Hepatocyte (in vitro differentiated cells): ENCODE results near the gene ARPIN. TPM values are rescaled to one million over a fixed set of nuclear protein-coding genes. Genes with fewer than 3 reads are reported as not detected.

ENCODE experiments used
- DNase-seq: peaks from one replicate; pipeline ENCODE4 v3.0.0-alpha.2; 2016; ENCODE audit warnings: low spot score
- H2AFZ ChIP-seq: fragments of 200-600 bp; sonication (generic); 2 replicates; pipeline ENCODE4 v1.6.0; 2016; ENCODE audit warnings: antibody characterized with exemption, mild to moderate bottlenecking
- H3K27ac ChIP-seq: fragments of 200-600 bp; sonication (generic); 2 replicates; pipeline ENCODE4 v1.5.1; 2016; ENCODE audit warnings: mild to moderate bottlenecking
- H3K27me3 ChIP-seq: fragments of 200-600 bp; sonication (generic); 2 replicates; pipeline ENCODE4 v1.6.1; 2016
- H3K36me3 ChIP-seq: fragments of 200-600 bp; sonication (generic); replicated peaks from 2 replicates; pipeline ENCODE4 v1.5.1; 2016; ENCODE audit warnings: low read depth; ENCODE audit not compliant: insufficient read depth
- H3K4me1 ChIP-seq: fragments of 200-600 bp; sonication (generic); 2 replicates; pipeline ENCODE4 v1.5.1; 2016; ENCODE audit warnings: mild to moderate bottlenecking, moderate library complexity; ENCODE audit not compliant: insufficient read depth
- H3K4me2 ChIP-seq: fragments of 200-600 bp; sonication (generic); 2 replicates; pipeline ENCODE4 v1.6.0; 2016
- H3K4me3 ChIP-seq: fragments of 200-600 bp; sonication (generic); 2 replicates; pipeline ENCODE4 v1.5.1; 2016; ENCODE audit warnings: mild to moderate bottlenecking
- H3K79me2 ChIP-seq: fragments of 200-600 bp; sonication (generic); 2 replicates; pipeline ENCODE4 v1.6.0; 2017; ENCODE audit warnings: mild to moderate bottlenecking
- H3K9me2 ChIP-seq: fragments of 200-600 bp; sonication (generic); replicated peaks from 2 replicates; pipeline ENCODE4 v1.6.0; 2017; ENCODE audit warnings: mild to moderate bottlenecking; ENCODE audit not compliant: insufficient read depth
- H3K9me3 ChIP-seq: fragments of 200-600 bp; sonication (generic); 2 replicates; pipeline ENCODE4 v1.5.1; 2016; ENCODE audit warnings: low read depth, mild to moderate bottlenecking
- H4K20me1 ChIP-seq: fragments of 200-600 bp; sonication (generic); 2 replicates; pipeline ENCODE4 v1.6.0; 2016; ENCODE audit warnings: mild to moderate bottlenecking; ENCODE audit not compliant: insufficient read depth, poor library complexity, severe bottlenecking
- CTCF ChIP-seq: fragments of 200-600 bp; sonication (generic); IDR thresholded peaks from 2 replicates; pipeline ENCODE4 v1.5.1; 2016; ENCODE audit warnings: antibody characterized with exemption, mild to moderate bottlenecking; ENCODE audit not compliant: poor library complexity
- EZH2 ChIP-seq: fragments of 200-600 bp; sonication (generic); IDR thresholded peaks from 2 replicates; pipeline ENCODE4 v1.6.1; 2016; ENCODE audit warnings: antibody characterized with exemption, mild to moderate bottlenecking, borderline replicate concordance
- EZH2phosphoT487 ChIP-seq: fragments of 200-600 bp; sonication (generic); IDR thresholded peaks from one replicate; pipeline ENCODE4 v1.6.1; 2018; ENCODE audit warnings: antibody characterized with exemption, mild to moderate bottlenecking, low read depth, moderate library complexity; ENCODE audit not compliant: unreplicated experiment, severe bottlenecking
- WGBS: methylation state at CpG from one replicate; pipeline ENCODE4 v1.1.6; 2016; ENCODE audit warnings: low lambda C conversion rate; ENCODE audit errors: missing lambda C conversion rate; 5-methylcytosine and 5-hydroxymethylcytosine counted together
- polyA plus RNA-seq: library from polyadenylated mRNA; unstranded; fragments of >200 nt; fragmentation: Nextera tagmentation; extraction: Ambion mirVana; gene quantifications from 2 replicates; pipeline ENCODE4 v1.2.1, GENCODE V29; 2016
- total RNA-seq: library from RNA; depleted of rRNA; stranded (reverse); fragments of >200 nt; gene quantifications from 2 replicates; pipeline ENCODE4 v1.2.3, GENCODE V29; 2014

The ARPIN gene
- total and polyA plus RNA-seq, 2 experiments from 2014 or later = 3.8 to 6.8 TPM

- no peak for DNase-seq
- TF ChIP-seq CTCF (no peak), EZH2 (no peak), EZH2phosphoT487 (no peak)
Measured at GRCh38 chr15:89852342-89852995, 60.3 kb downstream of the ARPIN start.

GRCh38 chr15:89851673-89852341 lies 60.9 kb downstream of the ARPIN start:
- no peak overlapping the region for H3K4me3 ChIP-seq
- 80% methylated on average over 5 of the region's 5 CpGs for WGBS
- TF ChIP-seq EZH2 = no peak
- no peak for TF ChIP-seq CTCF
- no peak for TF ChIP-seq EZH2phosphoT487
- no peaks in the 10 kb centered on the region for H3K9me2 ChIP-seq
- H3K4me1 ChIP-seq = peaks cover 9% of the 10 kb centered on the region
- H3K27me3 ChIP-seq = no peaks in the 10 kb centered on the region
- no peak for DNase-seq
- H3K36me3 ChIP-seq = no peaks in the 10 kb centered on the region
- H3K27ac ChIP-seq = peak overlapping the region; percentile 76
- H2AFZ ChIP-seq = no peak overlapping the region
- no peaks in the 10 kb centered on the region for H3K9me3 ChIP-seq
- H4K20me1 ChIP-seq = no peaks in the 10 kb centered on the region
- peaks cover 2% of the 10 kb centered on the region for H3K79me2 ChIP-seq
- H3K4me2 ChIP-seq = peak overlapping the region; percentile 20

More at GRCh38 chr15:89852342-89852995, 60.3 kb downstream of the ARPIN start:
- Histone ChIP-seq H3K4me2 (peak overlapping the region; percentile 20), H3K4me1 (peaks cover 11% of the 10 kb centered on the region), H2AFZ (no peak overlapping the region), H3K27me3 (no peaks in the 10 kb centered on the region), H4K20me1 (no peaks in the 10 kb centered on the region), H3K9me2 (no peaks in the 10 kb centered on the region), H3K4me3 (no peak overlapping the region), H3K9me3 (no peaks in the 10 kb centered on the region), H3K79me2 (peaks cover 2% of the 10 kb centered on the region), H3K27ac (peak overlapping the region; percentile 76), H3K36me3 (no peaks in the 10 kb centered on the region)
- WGBS = 89% methylated on average over 3 of the region's 3 CpGs

- Histone ChIP-seq H3K9me3 (no peaks in the 10 kb centered on the region), H3K4me2 (no peak overlapping the region), H3K36me3 (no peaks in the 10 kb centered on the region), H3K27ac (peak overlapping the region; percentile 72), H3K4me1 (peaks cover 19% of the 10 kb centered on the region), H4K20me1 (no peaks in the 10 kb centered on the region), H3K9me2 (no peaks in the 10 kb centered on the region), H3K79me2 (peaks cover 2% of the 10 kb centered on the region), H2AFZ (no peak overlapping the region), H3K27me3 (no peaks in the 10 kb centered on the region), H3K4me3 (no peak overlapping the region)
- TF ChIP-seq EZH2phosphoT487 = no peak
- TF ChIP-seq CTCF = no peak
- TF ChIP-seq EZH2 = no peak
- WGBS = 87% methylated on average over 2 of the region's 2 CpGs
- DNase-seq = no peak
Measured at GRCh38 chr15:89848970-89849292, 63.8 kb downstream of the ARPIN start.
